ENCODE data around the gene NME5.

Gene NME5

GRCh38 chr5:138129347-138129746 lies 9.9 kb downstream of the NME5 start:
- DNase-seq, result no peak

GRCh38 chr5:138128334-138128733 lies 10.9 kb downstream of the NME5 start:
- no peak for DNase-seq

GRCh38 chr5:138115254-138115653 lies 24.0 kb downstream of the NME5 start:
- DNase-seq, result no peak

GRCh38 chr5:138111937-138112336 lies 27.3 kb downstream of the NME5 start:
- no peak for DNase-seq

- DNase-seq, result no peak
Measured at GRCh38 chr5:138111181-138111580, 28.0 kb downstream of the NME5 start.

GRCh38 chr5:138110266-138110963 lies 28.8 kb downstream of the NME5 start:
- DNase-seq, result no peak

GRCh38 chr5:138109463-138110265 lies 29.6 kb downstream of the NME5 start:
- no peak for DNase-seq

GRCh38 chr5:138107213-138107612 lies 32.0 kb downstream of the NME5 start:
- DNase-seq, result no peak

- DNase-seq, result no peak
Measured at GRCh38 chr5:138105709-138106108, 33.5 kb downstream of the NME5 start.

- DNase-seq, result no peak
Measured at GRCh38 chr5:138103319-138103637, 36.0 kb downstream of the NME5 start.

- no peak for DNase-seq
Measured at GRCh38 chr5:138102454-138103318, 36.5 kb downstream of the NME5 start.

- DNase-seq, result no peak
Measured at GRCh38 chr5:138096997-138097828, 42.0 kb downstream of the NME5 start.

- no peak for DNase-seq
Measured at GRCh38 chr5:138096363-138096762, 42.9 kb downstream of the NME5 start.

GRCh38 chr5:138095100-138095907 lies 43.9 kb downstream of the NME5 start:
- no peak for DNase-seq

GRCh38 chr5:138093036-138093435 lies 46.2 kb downstream of the NME5 start:
- no peak for DNase-seq

GRCh38 chr5:138092301-138092700 lies 46.9 kb downstream of the NME5 start:
- DNase-seq, result no peak

- no peak for DNase-seq
Measured at GRCh38 chr5:138091685-138092084, 47.5 kb downstream of the NME5 start.

GRCh38 chr5:138083702-138084101 lies 55.5 kb downstream of the NME5 start, which contains the start of gene WNT8A:
Gene WNT8A (plus strand): TSS chr5:138084033. CDS start chr5:138084128, 95 bp downstream.
- DNase-seq, result no peak

- no peak for DNase-seq
Measured at GRCh38 chr5:138082033-138082432, 57.2 kb downstream of the NME5 start.

GRCh38 chr5:138078006-138078643 lies 61.1 kb downstream of the NME5 start:
- DNase-seq, result no peak

- DNase-seq, result peak in 1 of 2 experiments; percentile 49
Measured at GRCh38 chr5:138077064-138077696, 62.0 kb downstream of the NME5 start.
